HG03460 (cell line): ENCODE results near the gene NEK1.

ENCODE experiments used
- ATAC-seq: cut with Tn5 transposase; IDR thresholded peaks from one replicate; pipeline ENCODE4 v1.9.1; 2021; ENCODE audit not compliant: unreplicated experiment

The NEK1 gene

GRCh38 chr4:169379688-169380087, 232.7 kb downstream of the NEK1 start:
- ATAC-seq = no peak

DNA sequence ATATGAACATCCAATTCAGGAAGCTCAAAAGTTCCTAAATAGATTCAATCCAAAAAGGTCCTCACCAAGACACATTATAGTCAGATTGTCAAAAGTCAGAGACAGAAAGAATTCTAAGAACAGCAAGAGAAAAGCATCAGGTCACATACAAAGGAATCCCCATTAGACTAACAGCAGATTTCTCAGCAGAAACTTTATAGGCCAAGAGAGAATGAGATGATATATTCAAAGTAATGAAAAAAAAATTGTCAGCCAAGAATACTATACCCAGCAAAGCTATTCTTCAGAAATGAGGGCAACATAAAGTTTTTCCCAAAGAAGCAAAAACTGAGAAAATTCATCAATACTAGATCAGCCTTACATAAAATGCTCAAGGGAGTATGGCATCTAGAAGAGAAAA, 235.0 kb downstream of the NEK1 start:
- ATAC-seq = no peak

GRCh38 chr4:169376421-169376820, 236.0 kb downstream of the NEK1 start:
- ATAC-seq = no peak

DNA sequence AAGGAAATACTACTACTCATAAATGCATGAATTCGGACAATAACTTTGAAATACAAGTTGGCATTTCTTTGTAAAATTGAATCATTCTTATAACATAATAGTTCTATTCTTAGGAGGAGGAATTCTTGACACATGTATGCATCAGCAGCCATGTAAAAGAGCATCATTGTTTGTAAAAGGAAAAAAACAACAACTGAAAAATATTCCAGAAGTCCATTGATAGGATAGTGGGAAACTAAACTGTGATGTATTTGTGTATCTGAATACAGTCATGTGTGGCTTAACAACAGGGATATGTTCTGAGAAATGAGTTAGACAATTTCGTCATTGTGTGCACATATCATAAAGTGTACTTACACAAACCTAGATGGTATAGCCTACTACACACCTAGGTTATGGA, 239.6 kb downstream of the NEK1 start:
- ATAC-seq = no peak

DNA sequence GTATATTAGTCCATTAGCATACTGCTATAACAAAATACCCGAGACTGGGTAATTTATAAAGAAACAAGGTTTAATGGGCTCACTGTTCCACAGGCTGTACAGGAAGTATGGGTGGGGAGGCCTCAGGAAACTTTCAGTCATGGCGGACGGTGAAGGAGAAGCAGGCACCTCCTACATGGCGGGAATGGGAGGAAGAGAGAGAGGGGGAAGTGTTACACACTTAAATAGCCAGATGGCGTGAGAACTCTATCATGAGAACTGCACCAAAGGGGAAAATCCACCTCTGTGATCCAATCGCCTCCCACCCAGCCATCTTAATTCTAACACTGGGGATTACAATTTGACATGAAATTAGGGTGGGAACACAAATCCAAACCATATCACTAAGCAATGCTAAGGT, 242.7 kb downstream of the NEK1 start:
- no peak for ATAC-seq

DNA sequence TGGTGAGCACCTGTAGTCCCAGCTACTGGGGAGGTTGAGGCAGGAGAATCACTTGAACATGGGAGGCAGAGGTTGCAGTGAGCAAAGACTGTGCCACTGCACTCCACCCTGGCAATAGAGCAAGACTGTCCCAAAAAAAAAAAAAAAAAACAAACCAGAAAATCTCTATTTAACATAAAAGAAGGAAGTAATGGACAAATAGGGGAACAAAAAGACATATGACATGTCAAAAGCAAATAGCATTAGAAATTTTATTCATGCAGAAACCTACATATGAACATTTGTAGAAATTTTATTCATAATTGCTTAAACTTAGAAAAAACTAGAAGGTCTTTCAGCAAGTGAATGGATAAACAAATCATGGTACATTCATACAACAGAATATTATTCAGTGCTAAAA, 244.6 kb downstream of the NEK1 start:
- ATAC-seq = no peak

GRCh38 chr4:169366821-169367220, 245.6 kb downstream of the NEK1 start:
- no peak for ATAC-seq

- ATAC-seq = no peak
These were observed 249.8 kb downstream of the NEK1 start for GRCh38 chr4:169362607-169363006.

DNA sequence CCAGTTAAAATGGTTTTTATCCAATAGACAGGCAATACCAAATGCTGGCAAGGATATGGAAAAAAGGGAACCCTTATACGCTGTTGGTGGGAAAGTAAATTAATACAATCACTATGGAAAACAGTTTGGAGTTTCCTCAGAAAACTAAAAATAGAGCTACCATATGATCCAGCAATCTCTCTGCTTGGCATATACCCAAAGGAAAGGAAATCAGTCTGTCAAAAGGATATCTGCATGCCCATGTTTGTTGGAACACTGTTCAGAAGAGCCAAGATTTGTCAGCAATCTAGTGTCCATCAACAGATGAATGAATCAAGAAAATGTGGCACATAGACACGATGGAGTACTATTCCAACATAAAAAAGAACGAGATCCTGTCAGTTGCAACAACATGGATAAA, 250.6 kb downstream of the NEK1 start:
- no peak for ATAC-seq

DNA sequence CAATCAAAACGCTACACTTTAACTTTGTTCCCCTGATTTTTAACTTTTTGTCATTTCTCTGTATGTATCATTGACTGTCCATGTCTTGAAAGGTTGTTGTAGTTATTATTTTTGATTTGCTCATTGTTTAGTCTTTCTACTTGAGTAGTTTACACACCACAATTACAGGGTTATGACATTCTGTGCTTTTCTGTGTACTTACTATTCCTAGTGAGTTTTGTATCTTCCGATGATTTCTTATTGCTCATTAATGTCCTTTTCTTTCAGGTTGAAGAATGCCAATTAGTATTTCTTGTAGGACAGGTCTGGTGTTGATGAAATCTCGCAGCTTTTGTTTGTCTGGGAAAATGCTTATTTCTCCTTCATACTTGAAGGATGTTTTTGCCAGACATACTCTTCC, 252.4 kb downstream of the NEK1 start:
- ATAC-seq = no peak

GRCh38 chr4:169352360-169352759, 260.0 kb downstream of the NEK1 start:
- no peak for ATAC-seq

DNA sequence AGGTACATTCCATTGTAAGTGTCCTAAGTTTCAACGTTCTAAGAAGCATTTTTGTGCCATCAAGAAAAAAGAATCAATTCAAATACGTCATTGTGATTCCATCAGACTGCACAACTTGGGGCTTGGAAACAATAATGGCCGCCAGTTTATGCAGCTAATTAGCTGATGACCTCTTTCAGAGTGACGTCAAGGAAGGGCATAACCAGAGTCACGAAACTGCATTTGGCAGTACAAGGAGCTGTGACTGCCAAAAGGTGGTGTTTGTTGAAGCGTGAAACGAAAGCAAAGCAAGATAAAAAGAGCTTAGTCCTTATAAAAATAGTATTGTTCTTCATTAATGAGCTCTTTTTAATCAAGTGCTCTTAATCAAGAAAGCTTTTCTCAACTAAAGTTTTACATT, 260.5 kb downstream of the NEK1 start:
- ATAC-seq = no peak

DNA sequence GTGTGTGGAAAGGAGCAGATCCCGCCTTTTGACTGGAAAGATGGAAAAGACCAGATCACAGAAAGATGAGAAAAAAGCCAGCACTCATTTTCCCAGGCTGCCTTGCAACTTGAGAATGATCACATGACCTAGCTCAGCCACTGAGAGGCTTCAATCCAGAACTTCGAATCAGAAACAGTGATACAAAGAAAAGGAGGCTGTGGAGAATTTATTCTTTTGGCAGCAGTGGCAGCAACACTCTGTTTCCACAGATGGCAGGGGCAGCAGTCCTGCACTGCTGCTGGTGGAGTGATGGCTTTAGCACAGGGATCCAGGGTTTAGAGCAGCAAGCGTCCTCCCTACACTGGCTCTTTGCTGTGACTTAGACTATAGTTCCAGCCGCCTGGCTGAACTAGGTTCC, 263.8 kb downstream of the NEK1 start:
- no peak for ATAC-seq

GRCh38 chr4:169346840-169347239, 265.5 kb downstream of the NEK1 start:
- ATAC-seq = no peak

DNA sequence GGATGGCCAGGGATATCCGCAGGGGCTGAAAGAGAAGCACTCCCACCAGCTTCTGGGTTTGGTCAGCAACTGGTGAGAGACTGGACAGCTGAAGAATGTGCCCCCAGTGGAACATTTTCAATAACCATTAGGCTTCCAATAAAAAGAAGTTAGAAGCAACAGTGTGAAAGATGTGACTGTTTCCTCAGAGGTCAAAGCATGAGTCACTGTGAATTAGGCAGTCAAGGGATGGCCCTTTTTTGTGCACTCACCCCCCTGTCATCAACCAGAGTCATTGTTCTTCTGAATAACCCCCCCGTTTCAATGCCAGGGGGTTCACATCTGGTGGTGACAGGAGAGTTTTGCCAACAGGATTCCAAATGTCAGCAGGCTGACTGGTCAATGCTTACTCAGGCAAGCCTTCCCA, 267.1 kb downstream of the NEK1 start:
- no peak for ATAC-seq
